GM21737 (cell line): Measurements from ENCODE around the gene MALT1.
A peak's percentile ranks its signal among the peaks of the same experiment; 100 is the strongest.
"Not testable (repeated sequence)": the region's sequence is repeated elsewhere in the genome, so short reads cannot be mapped to it uniquely, and the experiment has no call there.

ENCODE experiments used
- ATAC-seq: cut with Tn5 transposase; IDR thresholded peaks from one replicate; pipeline ENCODE4 v1.9.1; 2021; ENCODE audit warnings: mild to moderate bottlenecking, moderate library complexity; ENCODE audit not compliant: unreplicated experiment

Gene MALT1

DNA sequence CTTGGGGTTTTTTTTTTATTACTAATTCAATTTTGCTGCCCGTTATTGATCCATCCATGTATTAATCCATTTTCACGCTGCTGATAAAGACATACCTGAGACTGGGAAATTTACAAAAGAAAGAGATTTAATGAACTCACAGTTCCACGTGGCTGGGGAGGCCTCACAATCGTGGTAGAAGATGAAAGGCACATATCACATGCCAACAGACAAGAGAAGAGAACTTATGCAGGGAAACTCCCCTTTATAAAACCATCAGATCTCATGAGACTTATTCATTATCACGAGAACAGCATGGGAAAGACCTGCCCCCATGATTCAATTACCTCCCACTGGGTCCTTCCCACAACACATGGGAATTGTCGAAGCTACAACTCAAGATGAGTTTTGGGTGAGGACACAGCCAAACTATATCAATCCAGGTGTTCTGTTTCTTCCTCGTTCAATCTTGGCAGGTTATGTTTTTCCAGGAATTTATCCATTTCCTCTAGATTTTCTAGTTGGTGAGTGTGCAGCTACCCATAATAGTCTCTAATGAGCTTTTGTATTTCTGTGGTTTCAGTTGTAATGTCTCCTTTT is 18.0 kb upstream of the MALT1 start:
- not testable (repeated sequence) for ATAC-seq

DNA sequence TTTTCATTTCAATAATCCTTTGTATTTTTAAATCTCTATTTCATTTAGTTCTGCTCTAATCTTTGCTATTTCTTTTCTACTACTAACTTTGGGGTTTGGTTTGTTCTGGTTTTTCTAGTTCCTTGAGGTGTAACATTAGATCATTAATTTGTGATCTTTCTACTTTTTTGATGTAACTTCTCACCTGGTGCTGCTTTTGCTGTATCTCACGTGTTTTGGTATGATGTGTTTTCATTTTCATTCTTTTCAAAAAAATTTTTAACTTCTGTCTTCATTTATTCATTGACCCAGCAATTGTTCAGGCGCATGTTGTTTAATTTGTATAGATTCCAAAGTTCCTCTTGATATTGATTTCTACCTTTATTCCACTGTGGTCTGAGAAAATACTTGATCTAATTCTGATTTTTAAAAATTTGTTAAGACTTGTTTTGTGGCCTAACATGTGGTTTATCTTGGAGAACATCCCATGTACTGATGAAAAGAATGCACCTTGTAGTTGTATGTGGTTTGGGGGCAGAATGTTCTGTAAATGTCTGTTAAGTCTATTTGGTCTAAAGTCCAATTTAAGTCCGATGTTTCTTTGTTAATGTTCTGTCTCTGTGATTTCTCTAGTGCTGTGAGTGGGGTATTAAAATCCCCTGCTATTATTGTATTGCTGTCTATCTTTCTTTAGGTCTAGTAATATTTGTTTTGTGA is 17.3 kb upstream of the MALT1 start:
- no peak for ATAC-seq

DNA sequence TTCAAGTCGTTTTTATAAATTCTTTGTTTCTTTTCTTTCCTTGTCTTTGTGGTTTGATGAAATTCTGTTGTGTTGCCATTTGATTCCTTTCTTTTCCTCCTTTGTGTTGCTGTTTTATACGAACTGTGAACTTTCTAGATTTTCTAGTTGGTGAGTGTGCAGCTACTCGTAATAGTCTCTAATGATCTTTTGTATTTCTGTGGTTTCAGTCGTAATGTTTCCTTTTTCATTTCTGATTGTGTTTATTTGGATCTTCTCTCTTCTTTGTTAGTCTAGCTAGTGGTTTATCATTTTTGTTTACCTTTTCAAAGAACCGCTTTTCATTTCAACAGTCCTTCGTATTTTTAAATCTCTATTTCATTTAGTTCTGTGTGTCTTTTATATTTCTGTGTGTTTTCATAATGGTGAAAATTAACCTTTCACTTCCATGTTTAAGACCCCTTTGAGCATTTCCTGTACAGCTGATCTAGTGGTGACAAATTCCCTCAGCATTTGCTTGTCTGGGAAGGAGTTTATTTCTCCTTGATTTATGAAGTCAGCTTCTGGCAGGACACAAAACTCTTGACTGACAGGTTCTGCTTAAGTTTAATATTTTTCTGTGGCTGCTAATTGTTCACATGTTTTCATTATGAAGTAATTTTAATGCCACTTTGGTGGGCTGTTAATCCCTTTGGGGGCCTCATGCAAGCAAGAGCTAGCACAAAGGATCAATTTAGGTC is 16.2 kb upstream of the MALT1 start:
- no peak for ATAC-seq

DNA sequence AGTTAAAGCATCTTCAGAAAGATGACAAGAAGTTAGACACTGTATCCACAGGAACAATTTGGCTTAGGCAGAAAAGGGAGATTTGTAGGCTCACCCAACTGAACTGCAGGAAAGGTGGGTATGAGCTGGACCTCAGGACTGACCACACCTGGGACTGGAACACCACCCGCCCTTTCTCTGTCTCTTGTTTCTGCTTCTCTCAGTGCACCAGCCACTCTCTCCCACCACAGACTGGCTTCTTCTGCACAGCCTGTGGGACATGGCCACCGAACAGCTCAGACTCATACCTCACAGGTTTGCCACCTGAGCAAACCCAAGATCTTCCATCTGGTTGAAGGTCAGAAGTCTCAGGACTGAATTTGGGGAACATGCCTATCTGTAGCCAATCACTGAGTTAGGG is 14.2 kb upstream of the MALT1 start:
- ATAC-seq: no peak

DNA sequence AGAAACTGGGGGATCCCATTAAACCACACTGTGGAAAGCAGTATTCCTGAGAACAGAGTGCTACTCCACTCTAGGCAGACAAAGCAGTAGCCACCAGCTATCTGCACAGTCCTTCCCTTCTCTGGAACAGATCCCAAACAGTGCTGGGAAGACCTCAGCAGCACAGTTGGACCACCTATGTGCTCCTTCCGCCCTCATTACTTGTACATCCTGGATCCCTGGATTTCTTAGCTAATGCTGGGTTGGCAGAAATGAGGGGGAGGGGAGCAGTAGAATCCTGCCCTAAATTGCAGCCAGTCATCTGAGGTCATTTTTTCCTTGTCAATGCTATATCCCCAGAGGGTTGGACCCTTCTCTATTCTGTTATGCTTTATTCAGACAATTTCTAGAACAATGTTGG is 13.8 kb upstream of the MALT1 start:
- ATAC-seq: no peak

DNA sequence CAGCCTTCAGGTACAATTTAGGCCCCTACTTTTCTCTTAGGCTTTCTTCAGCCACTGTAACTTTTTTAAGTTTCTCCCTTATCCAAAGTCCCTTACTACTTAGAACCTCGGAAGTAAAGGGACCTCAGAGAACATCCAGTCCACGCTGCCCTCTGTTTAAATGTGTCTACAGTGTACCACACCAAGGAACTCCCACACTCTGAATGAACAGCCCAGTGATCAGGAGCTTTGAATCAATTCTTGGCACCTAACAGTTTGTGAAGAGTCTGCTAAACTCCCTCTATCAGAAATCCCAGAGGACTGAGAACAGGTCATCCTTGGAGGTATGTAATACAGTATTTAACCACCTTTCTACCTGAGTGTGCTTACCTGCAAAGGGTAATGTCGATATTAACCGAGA is 11.6 kb upstream of the MALT1 start:
- no peak for ATAC-seq

DNA sequence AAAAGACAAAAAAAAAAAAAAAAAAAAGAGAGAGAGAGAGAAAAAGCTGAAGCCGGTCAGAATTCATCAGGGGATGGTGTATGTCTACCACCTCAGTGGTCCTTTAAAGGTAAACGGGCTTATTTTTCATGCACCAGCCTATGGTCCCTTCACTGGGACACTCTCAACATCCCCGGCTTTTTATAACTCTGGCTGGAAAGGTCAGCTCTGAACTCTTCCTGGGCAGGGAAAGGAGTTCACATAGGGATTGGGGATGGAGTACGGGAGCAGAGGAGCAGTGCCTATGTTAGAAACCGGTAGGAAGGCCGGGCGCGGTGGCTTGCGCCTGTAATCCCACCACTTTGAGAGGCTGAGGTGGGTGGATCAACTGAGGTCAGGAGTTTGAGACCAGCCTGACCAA is 10.3 kb upstream of the MALT1 start:
- no peak for ATAC-seq

DNA sequence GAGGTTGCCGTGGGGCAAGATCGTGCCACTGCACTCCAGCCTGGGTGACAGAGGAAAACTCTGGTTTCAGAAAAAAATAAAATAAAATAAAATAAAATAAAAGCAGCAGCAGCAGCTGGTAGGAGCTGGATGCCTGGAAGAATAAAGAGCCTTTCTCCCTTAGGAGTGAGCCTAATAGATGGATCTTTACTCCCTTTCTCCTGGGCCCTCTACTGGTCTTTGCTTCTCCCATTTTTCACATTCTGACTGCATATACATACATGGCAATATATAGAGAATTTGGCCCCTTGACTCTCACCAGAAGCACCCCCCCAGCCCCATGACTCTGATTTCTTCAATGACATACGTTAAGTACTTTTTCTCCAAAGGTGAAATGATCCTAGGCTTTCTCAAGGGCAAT is 9.8 kb upstream of the MALT1 start:
- ATAC-seq: no peak

DNA sequence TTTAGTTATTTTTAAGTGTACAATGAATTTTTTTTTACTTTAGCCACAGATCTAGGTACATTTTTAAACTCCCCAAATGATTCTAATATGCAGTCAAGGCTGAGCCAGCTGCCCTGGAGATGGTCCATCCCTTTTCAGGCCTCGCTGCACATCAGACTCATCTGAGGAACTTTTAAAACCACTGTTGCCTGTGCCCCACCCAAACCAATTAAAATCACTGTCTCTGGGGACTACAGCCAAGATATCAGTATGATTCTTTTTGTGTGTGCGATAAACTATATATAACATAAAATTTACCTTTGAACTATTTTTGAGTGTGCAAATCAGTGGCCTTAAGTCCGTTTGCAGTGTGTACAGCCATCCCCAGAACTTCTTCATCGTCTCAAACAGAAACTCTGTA is 9.1 kb upstream of the MALT1 start:
- no peak for ATAC-seq

DNA sequence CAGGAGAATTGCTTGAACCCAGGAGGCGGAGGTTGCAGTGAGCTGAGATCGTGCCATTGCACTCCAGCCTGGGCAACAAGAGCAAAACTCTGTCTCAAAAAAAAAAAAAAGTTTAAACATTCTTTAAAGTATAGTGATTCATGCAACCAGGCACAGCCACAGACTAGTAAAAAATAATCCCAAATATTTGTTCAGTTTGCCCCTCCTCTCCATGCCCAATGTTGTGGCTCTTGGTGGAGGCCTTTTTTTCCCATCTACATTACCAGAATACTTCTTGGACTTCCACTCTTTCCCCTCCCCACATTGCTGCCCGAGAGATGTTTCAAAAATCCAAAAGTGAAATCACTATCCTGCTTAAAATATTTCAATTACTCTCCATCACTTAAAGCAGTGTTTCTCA is 5.1 kb upstream of the MALT1 start:
- ATAC-seq: no peak

DNA sequence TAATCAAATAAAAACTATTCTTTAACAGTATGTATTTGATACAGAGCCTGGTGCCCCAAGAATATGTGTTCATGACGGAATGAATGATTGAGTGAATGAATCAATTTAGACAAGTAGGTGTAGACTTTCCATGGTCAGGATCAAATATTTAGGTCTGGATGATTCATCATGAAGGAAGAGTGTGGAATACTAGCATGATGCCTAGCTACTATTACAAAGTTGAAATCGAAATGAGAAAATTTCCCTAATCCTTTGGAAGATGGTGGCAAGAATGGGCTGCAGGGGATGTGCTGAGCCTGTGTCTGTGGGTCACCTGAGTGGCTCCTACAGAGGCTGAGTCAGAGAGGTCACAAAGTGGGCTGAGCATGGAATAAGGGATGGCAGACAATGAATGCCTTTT is 3.1 kb upstream of the MALT1 start:
- no peak for ATAC-seq

DNA sequence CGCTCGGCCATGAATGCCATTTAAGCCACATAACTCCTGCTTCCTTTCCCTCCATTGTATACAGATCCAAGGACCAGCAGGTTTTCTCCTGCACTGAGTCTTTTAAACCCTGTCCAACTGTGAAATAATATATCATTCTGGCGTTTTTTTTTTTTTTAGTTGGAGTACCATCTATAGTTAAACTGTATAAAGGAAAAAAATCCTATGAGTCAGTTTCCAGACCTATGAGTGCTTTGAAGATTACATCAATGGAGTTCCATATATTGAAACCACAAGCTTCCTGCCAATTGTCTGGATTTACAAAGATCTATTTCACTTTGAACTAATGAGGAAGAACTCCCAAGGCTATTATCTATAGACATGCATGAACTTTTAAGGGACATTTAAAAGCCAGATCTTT is 2.4 kb upstream of the MALT1 start:
- no peak for ATAC-seq

DNA sequence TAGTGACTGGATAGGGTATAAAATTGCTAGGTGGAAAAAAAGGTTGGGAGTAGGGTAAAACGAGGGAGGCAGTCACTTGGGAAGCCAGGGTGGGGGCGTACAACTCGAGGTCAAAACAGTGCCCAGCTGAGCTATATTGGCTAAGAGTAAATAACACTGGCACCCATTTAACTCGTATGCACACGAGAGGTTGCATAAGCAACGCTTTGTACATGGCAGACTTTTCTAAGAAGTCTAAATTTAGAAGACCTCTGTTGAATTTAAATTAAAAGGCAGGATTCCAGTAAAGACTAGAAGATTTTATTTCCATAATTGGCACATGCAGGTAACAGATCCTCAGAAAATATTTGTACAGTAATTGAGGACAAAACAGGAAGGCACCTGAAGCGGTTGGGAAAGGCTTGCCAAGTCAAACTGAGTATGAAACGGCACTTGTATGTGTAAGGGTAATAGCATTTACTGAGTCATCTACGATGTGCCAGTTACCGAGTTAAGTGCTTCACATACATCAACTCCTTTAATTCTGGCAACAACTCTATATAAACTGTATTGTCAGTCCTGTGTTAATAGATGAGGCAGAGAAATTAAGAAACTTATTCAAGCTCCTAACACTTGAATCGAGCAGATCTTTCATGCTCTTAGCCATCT is 1.4 kb upstream of the MALT1 start:
- ATAC-seq: no peak

DNA sequence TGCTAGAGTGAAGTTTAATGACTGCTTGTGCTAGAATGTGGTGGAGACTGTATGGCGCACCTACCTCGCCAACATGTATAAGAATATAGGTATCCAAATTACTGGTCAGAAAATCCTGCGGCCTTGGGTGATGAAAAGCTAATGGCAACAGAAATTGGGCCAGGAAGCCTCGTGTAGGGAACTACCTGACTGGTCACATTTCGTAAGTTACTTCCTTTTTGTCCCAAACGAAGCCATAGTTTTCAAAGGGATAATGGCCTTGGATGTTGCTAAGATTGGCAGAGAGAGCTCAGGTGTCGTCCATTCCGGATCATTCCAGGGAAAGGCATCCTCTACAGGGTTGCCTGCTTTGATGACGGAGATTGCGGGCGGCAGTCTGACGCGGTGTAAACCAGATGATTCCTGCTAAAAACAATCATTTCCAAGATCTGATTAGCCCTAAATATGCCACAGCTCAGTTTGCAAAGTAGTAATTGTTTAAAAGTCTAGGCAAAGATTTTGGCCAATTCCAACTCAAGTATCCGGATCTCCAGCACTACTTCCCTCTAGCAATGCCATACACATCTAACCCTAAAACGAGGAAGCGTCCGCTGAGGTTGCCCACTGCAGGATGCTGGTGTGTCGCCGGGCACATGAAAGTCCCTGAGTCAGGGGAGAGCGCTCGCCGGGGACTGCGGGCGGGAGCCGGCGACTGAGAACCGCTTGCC is 708 bp upstream of the MALT1 start:
- ATAC-seq: no peak

DNA sequence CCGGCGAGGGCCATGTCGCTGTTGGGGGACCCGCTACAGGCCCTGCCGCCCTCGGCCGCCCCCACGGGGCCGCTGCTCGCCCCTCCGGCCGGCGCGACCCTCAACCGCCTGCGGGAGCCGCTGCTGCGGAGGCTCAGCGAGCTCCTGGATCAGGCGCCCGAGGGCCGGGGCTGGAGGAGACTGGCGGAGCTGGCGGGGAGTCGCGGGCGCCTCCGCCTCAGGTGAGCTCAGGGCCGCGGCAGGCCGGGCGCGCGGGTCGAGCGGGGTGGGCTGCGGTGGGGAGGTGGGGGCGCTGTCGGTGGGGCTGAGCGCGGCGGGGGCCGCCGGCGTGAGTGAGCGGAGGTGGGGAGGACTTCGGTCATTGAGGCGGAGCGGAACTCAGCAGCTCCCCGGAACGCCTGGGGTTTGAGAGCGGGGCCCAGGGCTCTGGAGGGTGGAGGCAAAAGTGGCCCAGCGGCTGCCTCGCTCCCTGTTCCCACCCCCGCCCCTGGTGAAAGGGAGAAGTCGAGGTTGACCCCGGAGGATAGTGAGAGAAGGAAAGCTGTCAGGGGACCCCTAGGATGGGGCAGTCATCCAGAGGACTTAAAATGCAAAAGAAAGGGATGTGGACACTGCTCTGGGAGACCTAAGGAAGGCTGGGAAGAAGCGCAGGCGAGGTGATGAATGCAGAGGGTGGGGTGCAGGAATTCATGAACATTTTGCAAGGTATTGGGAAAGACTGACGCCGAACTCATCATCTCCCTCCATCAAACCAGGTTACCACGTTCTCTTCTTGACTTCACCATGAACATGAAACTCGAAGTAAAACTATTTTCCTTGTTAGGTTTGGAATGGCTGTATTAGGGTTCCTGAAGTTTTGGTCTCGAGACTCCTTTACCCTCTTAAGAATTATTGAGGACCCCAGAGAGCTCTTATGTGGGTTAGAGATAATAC is 633 bp downstream of the MALT1 start:
- peak; percentile 25 for ATAC-seq

DNA sequence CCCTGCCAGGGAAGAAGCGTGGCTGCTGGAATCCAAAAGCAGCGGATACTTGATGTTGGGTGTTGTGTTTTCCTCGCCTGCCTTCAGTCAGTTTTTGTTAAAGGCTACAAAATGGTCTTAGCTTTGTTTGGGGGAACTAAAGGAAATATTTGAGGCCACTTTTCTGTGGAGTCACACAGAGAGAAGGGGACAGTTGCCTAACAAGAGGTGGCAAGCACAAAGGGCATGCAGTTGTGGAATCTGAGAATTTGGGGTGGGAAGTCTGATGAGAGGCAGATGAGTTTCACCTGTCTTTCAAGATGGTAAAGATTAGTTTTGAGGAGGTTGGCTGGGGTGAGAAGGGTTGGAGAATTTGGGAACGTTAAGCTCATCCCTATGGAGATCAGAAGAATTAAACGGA is 2.9 kb downstream of the MALT1 start:
- ATAC-seq: no peak

DNA sequence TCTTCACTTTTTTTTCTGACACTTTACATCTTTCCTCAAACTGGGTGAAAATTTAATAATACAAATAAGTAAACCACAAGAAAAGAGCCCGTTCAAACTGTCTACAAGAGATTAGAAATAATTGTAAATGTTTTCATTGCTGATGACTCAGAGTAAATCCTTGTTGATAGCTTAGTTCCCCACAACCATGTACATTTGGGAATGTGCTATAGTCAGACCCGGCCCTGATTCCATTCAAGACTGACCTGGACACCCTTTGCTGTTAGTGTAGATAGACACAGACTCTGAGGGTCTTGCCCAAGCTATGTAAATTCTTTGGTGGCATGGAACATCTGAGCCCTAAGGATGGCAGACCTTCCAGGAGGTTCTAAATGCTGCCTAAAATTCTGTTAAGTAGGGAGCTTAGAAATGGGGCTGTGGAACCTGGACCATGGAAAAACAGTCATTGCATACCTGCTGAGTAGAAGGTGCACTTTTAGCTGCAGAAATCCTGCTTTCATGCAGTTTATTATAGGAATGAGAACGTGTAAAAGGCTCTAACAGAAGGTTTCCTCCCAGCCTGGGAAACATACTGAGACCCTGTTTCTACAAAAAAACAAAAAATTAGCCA is 3.7 kb downstream of the MALT1 start:
- no peak for ATAC-seq

DNA sequence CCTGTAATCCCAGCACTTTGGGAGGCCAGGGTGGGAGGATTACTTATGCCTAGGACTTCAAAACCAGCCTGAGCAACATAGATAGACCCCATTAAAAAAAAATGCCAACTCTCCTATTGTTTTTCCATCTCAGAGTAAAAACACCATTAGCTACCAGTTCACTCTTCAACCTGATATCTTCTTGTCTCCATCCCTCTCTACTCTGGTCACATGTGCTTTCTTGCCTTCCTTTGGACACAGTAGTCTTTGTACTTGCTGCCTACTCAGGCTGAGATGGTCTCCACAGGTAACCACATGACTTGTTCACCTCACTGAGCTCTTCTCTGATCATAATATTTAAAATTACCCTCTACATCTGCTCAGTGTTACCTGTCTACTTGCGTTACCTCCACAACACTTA is 5.0 kb downstream of the MALT1 start:
- no peak for ATAC-seq

DNA sequence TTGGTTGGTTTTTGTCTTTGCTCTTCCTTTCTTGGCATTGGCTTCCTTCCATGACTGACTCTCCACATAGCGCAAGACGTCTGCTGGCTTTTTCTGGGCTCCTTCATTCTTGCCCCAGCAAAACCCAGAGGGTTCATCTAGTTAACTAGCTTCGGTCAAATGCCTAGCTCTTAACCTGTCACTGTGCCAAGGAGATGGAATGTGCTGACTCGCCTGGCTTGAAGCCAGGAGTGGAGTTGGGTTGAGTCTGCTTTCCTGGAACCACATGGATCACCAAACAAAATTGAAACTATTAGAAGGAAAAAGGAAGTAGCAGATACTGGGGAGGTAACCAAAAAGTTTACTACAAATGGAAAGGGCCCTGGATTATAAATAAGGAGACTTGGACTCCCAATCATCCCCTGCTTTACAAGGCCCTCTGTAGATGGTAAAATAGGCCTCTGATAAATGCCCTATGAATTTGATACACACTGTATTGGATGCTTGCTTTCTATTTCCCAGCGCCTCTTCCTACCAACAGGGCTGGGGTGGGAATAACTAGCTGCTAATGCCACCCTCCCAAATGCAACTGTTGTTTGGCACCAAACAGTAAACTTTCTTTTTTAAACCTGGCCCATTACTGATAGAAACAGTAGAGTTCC is 11.3 kb downstream of the MALT1 start:
- no peak for ATAC-seq
